GM10248 (cell line): Measurements from ENCODE around the gene PYGB.

Experiments used
- CTCF ChIA-PET: fragments of 300-600 bp; sonication (Branson Sonifier 250); formaldehyde crosslinking; extraction: SDS; loops from one replicate; lab custom pipeline; 2021; ENCODE audit warnings: antibody characterized with exemption; lab: Yijun Ruan, JAX
- POLR2A ChIA-PET: fragments of 350-650 bp; sonication (Branson Sonifier 250); formaldehyde crosslinking; extraction: SDS; loops from one replicate; lab custom pipeline; 2020; ENCODE audit warnings: antibody characterized with exemption; lab: Yijun Ruan, JAX
- DNase-seq: peaks from one replicate; pipeline ENCODE4 v3.0.0; 2012; ENCODE audit errors: extremely low spot score
- CTCF ChIP-seq: IDR thresholded peaks from 2 replicates; pipeline ENCODE4 v1.5.1; 2012; ENCODE audit warnings: mild to moderate bottlenecking, low read depth; ENCODE audit errors: extremely low read depth, missing control alignments, control extremely low read depth

The PYGB gene

DNA sequence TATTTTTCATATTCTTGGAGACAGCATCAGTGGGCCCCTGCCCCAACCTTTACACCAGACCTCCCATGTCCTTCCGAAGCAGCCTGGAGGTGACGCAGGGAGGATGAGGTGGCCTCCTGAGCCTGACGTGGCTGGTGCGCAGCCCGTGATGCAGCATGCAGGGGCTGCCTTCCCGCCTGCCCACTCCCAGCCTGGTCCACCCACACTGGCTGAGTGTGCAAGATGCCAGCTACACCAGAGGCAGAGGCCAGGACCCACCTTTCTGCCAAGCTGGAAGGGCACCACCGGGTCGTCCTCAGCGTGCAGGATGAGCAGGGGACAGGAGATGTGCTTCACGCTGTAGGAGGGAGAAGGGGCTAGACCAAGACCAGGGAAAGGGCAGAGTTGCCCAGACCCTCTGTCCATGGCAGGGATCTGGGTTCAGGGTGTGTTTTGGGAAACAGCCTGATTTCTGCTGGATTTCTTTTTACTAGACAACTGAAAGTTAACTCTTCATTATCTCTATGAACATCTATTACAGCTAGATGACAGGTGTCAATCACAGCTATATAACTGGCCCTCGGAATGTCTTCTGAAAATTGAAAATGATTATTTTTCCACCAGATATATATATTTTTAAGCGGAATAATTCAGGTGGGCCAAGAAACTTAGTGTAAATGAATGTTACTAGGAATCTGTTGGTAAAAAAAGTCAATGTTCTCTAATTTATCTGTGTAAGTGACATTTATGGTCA is 55.6 kb downstream of the PYGB start:
- no peak for DNase-seq
- CTCF ChIA-PET = interaction anchor here (1.1 to 1.5 kb wide), 2 partner anchors 10 to 96 kb away, joined by 4 read pairs; no protein-coding TSS in a partner anchor
- no peak for TF ChIP-seq CTCF
- POLR2A ChIA-PET = interaction anchor here (1.0 kb wide), 1 partner anchor 15 kb away, joined by 3 read pairs; no protein-coding TSS in a partner anchor

DNA sequence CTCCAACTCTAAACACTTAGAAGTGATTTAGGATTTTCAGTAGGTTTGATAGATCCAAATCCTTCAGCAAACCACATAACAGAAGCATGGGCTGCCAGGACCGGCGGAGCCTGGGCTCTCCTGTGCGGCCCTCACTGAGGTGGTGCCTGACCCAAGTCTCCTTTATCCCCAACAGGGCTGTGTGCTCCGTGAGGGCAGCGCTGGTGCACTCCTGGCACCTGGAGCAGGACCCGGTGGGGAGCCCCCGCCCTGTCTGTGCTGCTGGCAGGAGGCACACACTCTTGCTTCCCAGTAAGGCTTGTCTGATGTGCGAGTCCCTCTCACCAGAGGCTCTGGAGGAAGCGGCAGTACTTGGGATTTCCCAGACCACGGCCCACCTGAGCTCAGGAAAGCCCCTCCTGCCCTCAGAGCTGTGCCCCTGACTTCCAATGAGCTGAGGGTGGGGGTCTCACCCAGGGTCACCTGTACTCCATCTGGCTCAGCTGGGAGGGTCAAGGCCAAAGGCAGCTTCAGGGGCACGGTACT is 56.2 kb downstream of the PYGB start:
- no peak for DNase-seq
- no peak for TF ChIP-seq CTCF
- ChIA-PET CTCF (interaction anchor here (1.1 to 1.5 kb wide), 2 partner anchors 10 to 95 kb away, joined by 4 read pairs; no protein-coding TSS in a partner anchor), POLR2A (interaction anchor here (1.0 kb wide), 1 partner anchor 15 kb away, joined by 3 read pairs; no protein-coding TSS in a partner anchor)

GRCh38 chr20:25306991-25307903 is 59.4 kb downstream of the PYGB start:
- POLR2A ChIA-PET = no interaction called here
- DNase-seq = no peak
- CTCF ChIA-PET = interaction anchor here (2.6 kb wide), 1 partner anchor 13 kb away, joined by 13 read pairs; no protein-coding TSS in a partner anchor
- no peak for TF ChIP-seq CTCF

- ChIA-PET POLR2A (no interaction called here), CTCF (interaction anchor here (0.9 to 4.8 kb wide), 3 partner anchors 9 to 90 kb away, joined by 5 to 30 read pairs (median 13); no protein-coding TSS in a partner anchor)
- TF ChIP-seq CTCF = no peak
Observed at GRCh38 chr20:25308083-25308491, 60.2 kb downstream of the PYGB start.

DNA sequence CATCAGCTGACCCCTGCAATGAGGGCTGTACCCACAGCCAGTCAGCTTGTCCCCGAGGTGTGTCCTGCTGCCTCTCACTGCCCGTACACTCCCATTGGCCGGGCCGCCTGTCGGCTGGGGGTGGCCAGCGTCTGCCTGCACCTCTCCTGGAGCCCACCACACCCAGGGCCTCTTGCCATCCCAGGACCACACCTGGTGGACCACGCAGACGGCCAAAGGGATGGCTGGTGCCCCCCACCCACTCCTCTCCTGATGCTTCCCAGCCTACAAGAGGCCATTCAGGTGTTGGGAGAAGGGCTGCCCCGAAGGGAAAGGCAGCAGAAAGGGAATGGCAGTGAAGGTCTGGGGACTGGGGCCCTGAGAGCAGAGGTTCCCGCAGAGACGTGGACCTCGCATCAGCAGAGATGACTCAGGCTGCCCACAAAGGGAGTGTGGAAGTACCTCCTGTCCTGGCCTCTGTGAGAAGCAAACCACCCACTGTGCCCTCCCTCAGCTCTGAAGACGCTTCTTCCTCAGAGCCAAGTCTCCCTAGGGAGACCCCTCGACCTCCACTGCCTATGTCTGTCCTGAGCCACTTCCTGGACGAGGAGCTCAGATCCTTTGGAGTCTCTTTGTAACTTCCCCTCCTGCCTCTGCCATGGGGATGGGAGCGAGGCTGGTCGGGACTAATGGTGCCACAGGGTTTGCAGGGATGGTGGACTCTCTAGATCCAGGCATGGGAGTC is 60.9 kb downstream of the PYGB start:
- DNase-seq = no peak
- ChIA-PET POLR2A (no interaction called here), CTCF (interaction anchor here (0.9 to 4.8 kb wide), 3 partner anchors 10 to 89 kb away, joined by 5 to 30 read pairs (median 13); no protein-coding TSS in a partner anchor)
- TF ChIP-seq CTCF = no peak

More at GRCh38 chr20:25308083-25308491, 60.2 kb downstream of the PYGB start:
- DNase-seq = no peak
